Small intestine (tissue), 7 donors: Measurements from ENCODE around the gene HECTD2. TPM values are rescaled to one million over a fixed set of nuclear protein-coding genes. Genes with fewer than 3 reads are reported as not detected.

Experiments
- DNase-seq, 2 donors: peaks; one replicate each; pipeline versions ENCODE4 v3.0.0 to v3.0.0-alpha.2; 2013
- FAIRE-seq: peaks from 2 replicates; lab custom pipeline; 2012; peaks lifted over from hg19 to GRCh38; lab: Jason Lieb, UNC
- H3K27ac ChIP-seq, 3 donors: one replicate each; pipeline ENCODE4 v1.5.1; 2013; ENCODE audit warnings: low read length in 2 of 3, mild to moderate bottlenecking in 2 of 3, control low read depth in 1 of 3, inconsistent platforms in 1 of 3, low read depth in 1 of 3, moderate library complexity in 1 of 3
- H3K27me3 ChIP-seq, 3 donors: one replicate each; pipeline ENCODE4 v1.6.1; 2013; ENCODE audit warnings: low read length in 3 of 3, inconsistent platforms in 1 of 3; ENCODE audit not compliant: control insufficient read depth in 3 of 3, insufficient read depth in 3 of 3
- H3K36me3 ChIP-seq, 3 donors: one replicate each; pipeline ENCODE4 v1.6.1; 2013; ENCODE audit warnings: low read length in 3 of 3, inconsistent platforms in 1 of 3, low read depth in 1 of 3, mild to moderate bottlenecking in 1 of 3, moderate library complexity in 1 of 3; ENCODE audit not compliant: control insufficient read depth in 3 of 3, insufficient read depth in 2 of 3
- H3K4me1 ChIP-seq, 3 donors: one replicate each; pipeline ENCODE4 v1.6.1; 2013; ENCODE audit warnings: low read length in 2 of 3, inconsistent platforms in 1 of 3, low read depth in 1 of 3, mild to moderate bottlenecking in 1 of 3, moderate library complexity in 1 of 3; ENCODE audit not compliant: control insufficient read depth in 3 of 3, insufficient read depth in 2 of 3
- H3K4me3 ChIP-seq, 3 donors: one replicate each; pipeline ENCODE4 v1.5.1; 2013; ENCODE audit warnings: low read length in 3 of 3, control low read depth in 1 of 3, inconsistent platforms in 1 of 3, low read depth in 1 of 3, mild to moderate bottlenecking in 1 of 3, moderate library complexity in 1 of 3
- H3K9me3 ChIP-seq, 2 donors: one replicate each; pipeline ENCODE4 v1.6.1; 2013; ENCODE audit warnings: low read depth in 1 of 2, low read length in 1 of 2; ENCODE audit not compliant: control insufficient read depth in 2 of 2, insufficient read depth in 1 of 2
- WGBS, 3 donors: extraction: QIAGEN DNeasy Blood & Tissue Kit; methylation state at CpG; one replicate each; pipeline ENCODE4 v1.1.7; 2013; 5-methylcytosine and 5-hydroxymethylcytosine counted together
- polyA plus RNA-seq, 4 donors: library from polyadenylated mRNA; stranded (reverse) in 3 of 4; unstranded in 1 of 4; fragments of 200-250 nt in 3 of 4; fragments of 120-200 nt in 1 of 4; gene quantifications; one replicate each; pipeline versions ENCODE4 v1.2.1 to v1.2.3, GENCODE V29; 2013
- donor health status: healthy with polysubstance abuse.
- donor health status: control.
- donor health status: control.
- donor health status: Bipolar disorder and iron deficiency.
- donor health status: healthy.

Gene HECTD2
- polyA plus RNA-seq, 4 donors, result 0.89 to 10.7 (median 2.3) TPM

GRCh38 chr10:91409069-91409868 lies 875 bp upstream of the HECTD2 start:
- peak overlapping the region; percentile 49 to 98 (median 95) for H3K4me3 ChIP-seq
- 1 to 4% (median 3%) methylated on average over 26 to 31 of the region's 31 CpGs for WGBS, 3 donors
- H3K9me3 ChIP-seq, result no peaks in the 10 kb centered on the region
- no peaks in the 10 kb centered on the region for H3K27me3 ChIP-seq
- FAIRE-seq, result no peak
- H3K4me1 ChIP-seq, result peaks cover 0 to 2% (median 0%) of the 10 kb centered on the region in 3 donors
- peak; percentile 69 to 92 for DNase-seq
- H3K36me3 ChIP-seq, result no peaks in the 10 kb centered on the region
- peak overlapping the region; percentile 99 to 100 (median 100) for H3K27ac ChIP-seq

GRCh38 chr10:91410638-91411371 lies 661 bp downstream of the HECTD2 start:
- Histone ChIP-seq H3K9me3 (no peaks in the 10 kb centered on the region), H3K27me3 (no peaks in the 10 kb centered on the region), H3K4me3 (peak overlapping the region; percentile 40 to 98 (median 72)), H3K4me1 (peaks cover 0 to 2% (median 0%) of the 10 kb centered on the region in 3 donors), H3K36me3 (no peaks in the 10 kb centered on the region), H3K27ac (peak overlapping the region; percentile 77 to 100 (median 77))
- no peak for FAIRE-seq
- DNase-seq, result peak in 1 of 2 donors; percentile 62
- WGBS, 3 donors, result 4 to 6% (median 5%) methylated on average over 25 to 26 of the region's 26 CpGs

GRCh38 chr10:91411621-91412020 lies 1.5 kb downstream of the HECTD2 start:
- Histone ChIP-seq H3K27me3 (no peaks in the 10 kb centered on the region), H3K4me3 (no peak overlapping the region), H3K9me3 (no peaks in the 10 kb centered on the region), H3K36me3 (no peaks in the 10 kb centered on the region), H3K4me1 (peaks cover 0 to 2% (median 0%) of the 10 kb centered on the region in 3 donors), H3K27ac (no peak overlapping the region)
- WGBS, 3 donors, result 77 to 87% (median 86%) methylated on average over 5 of the region's 5 CpGs
- no peak for DNase-seq
- FAIRE-seq, result no peak

GRCh38 chr10:91412354-91413087 lies 2.4 kb downstream of the HECTD2 start:
- Histone ChIP-seq H3K36me3 (no peaks in the 10 kb centered on the region), H3K4me3 (no peak overlapping the region), H3K27me3 (no peaks in the 10 kb centered on the region), H3K4me1 (peaks cover 0 to 2% (median 0%) of the 10 kb centered on the region in 3 donors), H3K27ac (no peak overlapping the region), H3K9me3 (no peaks in the 10 kb centered on the region)
- FAIRE-seq, result no peak
- DNase-seq, result no peak
- WGBS, 3 donors, result 83 to 97% (median 96%) methylated on average over 4 of the region's 4 CpGs

- FAIRE-seq, result no peak
These were observed 5.7 kb downstream of the HECTD2 start for GRCh38 chr10:91415816-91416215.

GRCh38 chr10:91416339-91416855 lies 6.3 kb downstream of the HECTD2 start:
- Histone ChIP-seq H3K4me3 (no peak overlapping the region), H3K27ac (no peak overlapping the region), H3K27me3 (no peaks in the 10 kb centered on the region), H3K36me3 (no peaks in the 10 kb centered on the region), H3K9me3 (no peaks in the 10 kb centered on the region), H3K4me1 (no peaks in the 10 kb centered on the region)
- WGBS, 3 donors, result 66 to 75% (median 73%) methylated on average over 3 of the region's 3 CpGs
- DNase-seq (no peak), FAIRE-seq (no peak)

More at GRCh38 chr10:91415816-91416215, 5.7 kb downstream of the HECTD2 start:
- Histone ChIP-seq H3K27ac (no peak overlapping the region), H3K4me3 (no peak overlapping the region), H3K27me3 (no peaks in the 10 kb centered on the region), H3K4me1 (peaks cover 0 to 2% (median 0%) of the 10 kb centered on the region in 3 donors), H3K36me3 (no peaks in the 10 kb centered on the region), H3K9me3 (no peaks in the 10 kb centered on the region)
- WGBS, 3 donors, result 61 to 82% (median 72%) methylated on average over 3 of the region's 3 CpGs
- DNase-seq, result no peak

- H3K4me1 ChIP-seq, result no peaks in the 10 kb centered on the region
- H3K36me3 ChIP-seq, result no peaks in the 10 kb centered on the region
- no peak overlapping the region for H3K27ac ChIP-seq
- H3K27me3 ChIP-seq, result no peaks in the 10 kb centered on the region
- DNase-seq (no peak), FAIRE-seq (no peak)
- H3K9me3 ChIP-seq, result no peaks in the 10 kb centered on the region
- WGBS, 3 donors, result 92 to 98% (median 97%) methylated on average over 2 of the region's 2 CpGs
- no peak overlapping the region for H3K4me3 ChIP-seq
These were observed 8.3 kb downstream of the HECTD2 start for GRCh38 chr10:91418416-91418815.

- WGBS, 3 donors, result 73 to 81% (median 79%) methylated on average over 2 of the region's 2 CpGs
- Histone ChIP-seq H3K27ac (no peak overlapping the region), H3K4me1 (no peaks in the 10 kb centered on the region), H3K27me3 (no peaks in the 10 kb centered on the region), H3K9me3 (no peaks in the 10 kb centered on the region), H3K4me3 (no peak overlapping the region), H3K36me3 (no peaks in the 10 kb centered on the region)
- DNase-seq (no peak), FAIRE-seq (no peak)
These were observed 10.7 kb downstream of the HECTD2 start for GRCh38 chr10:91420868-91421267.
